ENCODE results near the gene SLC17A7. TPM values are rescaled to one million over a fixed set of nuclear protein-coding genes. Genes with fewer than 3 reads are reported as not detected.

Gene SLC17A7
- total and polyA plus RNA-seq, 2 of the 13 experiments (the other 11 are each of a cell fraction or from before 2014, with no cell fraction given): 0.32 TPM; not detected in 1

GRCh38 chr19:49451430-49452181, 10.3 kb upstream of the SLC17A7 start, which contains the start of gene PIH1D1 (continued):
- TF ChIP-seq STAT6 (CRISPR knock-in tag; IDR thresholded peaks at IDR 0.05; ENCODE audit: borderline replicate concordance) (no peak), FOXC1 (CRISPR knock-in tag; IDR thresholded peaks at IDR 0.05; ENCODE audit: borderline replicate concordance) (no peak), ZBTB39 (CRISPR knock-in tag; IDR thresholded peaks at IDR 0.05) (peak; percentile 88; the same call in 1 of the 2 replicates), ZNF160 (CRISPR knock-in tag; IDR thresholded peaks at IDR 0.05) (no peak), ZNF746 (CRISPR knock-in tag; IDR thresholded peaks at IDR 0.05) (no peak), ZFP91 (CRISPR knock-in tag; IDR thresholded peaks at IDR 0.05; ENCODE audit: borderline replicate concordance) (peak; percentile 71; the same call in 1 of the 2 replicates), NCOA5 (CRISPR knock-in tag; IDR thresholded peaks at IDR 0.05) (no peak), HNRNPH1 (optimal IDR thresholded peaks at IDR 0.05; ENCODE audit: low read depth, low read length) (no peak), ZNF34 (CRISPR knock-in tag; IDR thresholded peaks at IDR 0.05; ENCODE audit: borderline replicate concordance) (no peak), NFE2L2 (IDR thresholded peaks at IDR 0.05; ENCODE audit: low read length) (no peak), CEBPZ (IDR thresholded peaks at IDR 0.05; ENCODE audit: low read length) (no peak), FOXK2 (IDR thresholded peaks at IDR 0.05) (peak; percentile 97), ZBTB34 (CRISPR knock-in tag; IDR thresholded peaks at IDR 0.05) (no peak), RNF2 (conservative IDR thresholded peaks at IDR 0.05; ENCODE audit: low read depth) (no peak), ZNF556 (CRISPR knock-in tag; IDR thresholded peaks at IDR 0.05; ENCODE audit: borderline replicate concordance) (no peak), SMC3 (IDR thresholded peaks at IDR 0.05; ENCODE audit: low read length) (no peak; the same call in 1 of the 2 replicates), HOXA9 (CRISPR knock-in tag; IDR thresholded peaks at IDR 0.05; ENCODE audit: borderline replicate concordance) (no peak), ZNF292 (CRISPR knock-in tag; IDR thresholded peaks at IDR 0.05; ENCODE audit: borderline replicate concordance, low read depth) (no peak)
